T-helper 1 cell treated with Interleukin-12 subunit alpha and Interleukin-12 subunit beta and Interleukin-4 antibody, amounts not matched to agents 30 ng/mL and 1 ng/mL, for 36 hours (primary cell): ENCODE measurements around the gene ACTR1A. TPM values are rescaled to one million over a fixed set of nuclear protein-coding genes. Genes with fewer than 3 reads are reported as not detected.

Experiments used
- intact Hi-C: fragments of 100-400 bp; cut with micrococcal nuclease; formaldehyde crosslinking; loops from one replicate; pipeline ENCODE4 v1.15.1; 2024
- total RNA-seq: library from RNA; stranded (reverse); gene quantifications from 2 replicates; pipeline ENCODE4 v1.2.3, GENCODE V29; 2022

ACTR1A gene
- total RNA-seq, 1 donor from 2014 or later = 74.9 TPM

DNA sequence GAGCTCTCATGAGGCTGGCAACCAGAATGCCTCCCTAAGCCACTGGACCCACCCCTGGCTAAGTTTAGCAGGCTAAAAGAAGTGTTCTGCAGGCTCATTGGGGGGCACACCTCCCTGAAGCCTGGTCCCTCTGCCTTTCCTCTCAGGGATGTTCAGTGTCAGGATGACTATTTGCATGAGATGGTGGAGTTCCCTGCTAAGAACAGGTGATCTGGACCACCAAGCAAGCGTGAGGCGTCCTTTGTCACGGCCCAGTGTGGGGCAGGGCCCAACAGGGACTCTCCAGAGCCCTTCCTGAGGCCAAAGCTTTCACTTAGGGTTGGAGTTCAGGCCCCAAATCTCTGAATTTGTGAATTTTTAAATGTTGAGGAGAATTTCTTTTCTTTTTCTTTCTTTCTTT is 13.2 kb upstream of the ACTR1A start:
- intact Hi-C loops = no loop called here

GRCh38 chr10:102514487-102515311 is 12.2 kb upstream of the ACTR1A start:
- intact Hi-C loops = no loop called here

- intact Hi-C loops = no loop called here
Observed at GRCh38 chr10:102511583-102512274, 9.2 kb upstream of the ACTR1A start.

DNA sequence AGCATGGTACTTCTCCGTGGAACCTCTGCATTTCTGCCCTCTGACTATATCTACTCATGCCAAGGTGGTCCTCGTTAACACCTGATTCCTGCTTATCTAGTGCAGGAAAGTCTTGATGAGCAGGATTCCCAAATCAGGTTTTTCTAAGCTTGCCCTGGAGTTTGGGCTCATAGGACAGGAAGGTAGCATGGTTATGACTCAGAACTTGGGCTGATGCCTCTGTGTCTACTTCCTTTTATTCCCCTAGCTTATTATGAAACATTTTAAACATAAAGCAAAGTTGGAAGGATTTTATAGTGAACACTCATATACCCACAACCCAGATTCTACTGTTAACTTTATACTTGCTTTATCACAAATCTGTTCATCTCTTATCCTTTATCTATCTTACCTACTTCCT is 6.9 kb upstream of the ACTR1A start:
- intact Hi-C loops = loop anchor here (10.0 kb wide), 2 partner anchors 685 to 1755 kb away; partner anchors contain the start of genes GSTO2 and NT5C2

- intact Hi-C loops = loop anchor here (10.0 kb wide), 2 partner anchors 686 to 1756 kb away; partner anchors contain the start of genes GSTO2 and NT5C2
Observed at GRCh38 chr10:102508506-102508905, 6.0 kb upstream of the ACTR1A start.

DNA sequence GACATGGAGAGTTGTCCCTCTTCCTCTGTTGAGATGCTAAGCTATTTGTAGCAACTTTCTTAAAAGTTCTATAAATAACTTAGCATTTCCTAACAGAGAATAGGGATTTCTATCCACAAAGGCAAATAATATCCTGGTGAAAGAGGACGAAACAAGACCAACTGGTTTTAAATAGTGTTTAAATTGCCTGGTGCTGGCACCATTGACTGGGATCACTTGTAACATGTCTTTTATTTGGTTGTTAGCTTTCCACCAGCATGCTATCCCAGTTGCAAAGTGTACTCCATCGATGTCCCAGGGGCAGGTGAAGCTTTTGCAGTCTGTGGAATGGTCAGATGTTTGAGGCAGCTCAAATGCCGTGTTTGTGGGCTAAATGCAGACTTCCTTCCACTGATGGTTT is 5.0 kb upstream of the ACTR1A start:
- intact Hi-C loops = loop anchor here (10.0 kb wide), 2 partner anchors 687 to 1757 kb away; partner anchors contain the start of genes GSTO2 and NT5C2

- intact Hi-C loops = loop anchor here (10.0 kb wide), 2 partner anchors 689 to 1759 kb away; partner anchors contain the start of genes GSTO2 and NT5C2
Observed at GRCh38 chr10:102505462-102506115, 3.1 kb upstream of the ACTR1A start.

- intact Hi-C loops = loop anchor here (5.0 to 10.0 kb wide), 6 partner anchors 338 to 1973 kb away; partner anchors contain the start of genes GSTO2, NT5C2, PDZD7 and SFXN3
Observed at GRCh38 chr10:102504976-102505300, 2.4 kb upstream of the ACTR1A start.

DNA sequence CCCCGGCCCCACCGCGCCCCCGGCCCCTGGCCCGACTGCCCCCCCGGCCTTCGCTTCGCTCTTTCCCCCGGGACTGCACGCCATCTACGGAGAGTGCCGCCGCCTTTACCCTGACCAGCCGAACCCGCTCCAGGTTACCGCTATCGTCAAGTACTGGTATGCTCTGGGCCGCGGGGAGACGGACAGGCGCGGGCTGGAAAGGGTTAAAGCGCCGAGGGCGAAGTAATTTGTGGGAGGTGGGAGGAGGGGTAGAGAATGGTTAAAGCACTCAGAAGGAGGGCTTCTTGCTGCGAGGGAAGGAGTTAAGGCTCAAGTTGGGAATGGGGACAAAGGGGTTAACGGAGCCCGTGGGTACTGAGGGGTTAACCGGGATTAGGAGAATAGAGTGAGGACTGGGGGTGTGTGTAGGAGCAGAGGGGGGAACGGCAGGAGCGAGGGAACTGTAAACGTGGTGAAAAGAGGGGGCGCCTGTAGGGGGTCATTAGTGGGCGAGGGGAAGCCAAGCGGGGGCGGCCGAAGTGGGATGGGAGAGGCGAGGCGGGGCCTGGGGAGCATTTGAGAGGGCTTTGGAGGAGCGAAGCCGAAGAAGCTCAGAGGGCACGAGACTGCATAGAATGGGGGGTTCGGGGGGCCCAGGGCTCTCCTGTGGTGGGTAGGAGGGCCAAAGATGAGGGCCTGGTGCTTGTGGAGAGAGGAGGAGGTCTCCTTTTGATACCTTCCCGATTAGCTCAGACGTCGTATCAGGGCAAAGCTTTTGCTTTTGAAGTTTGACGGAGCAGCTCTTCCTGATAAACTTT is 1.9 kb upstream of the ACTR1A start:
- intact Hi-C loops = loop anchor here (5.0 to 10.0 kb wide), 6 partner anchors 337 to 1972 kb away; partner anchors contain the start of genes GSTO2, NT5C2, PDZD7 and SFXN3

DNA sequence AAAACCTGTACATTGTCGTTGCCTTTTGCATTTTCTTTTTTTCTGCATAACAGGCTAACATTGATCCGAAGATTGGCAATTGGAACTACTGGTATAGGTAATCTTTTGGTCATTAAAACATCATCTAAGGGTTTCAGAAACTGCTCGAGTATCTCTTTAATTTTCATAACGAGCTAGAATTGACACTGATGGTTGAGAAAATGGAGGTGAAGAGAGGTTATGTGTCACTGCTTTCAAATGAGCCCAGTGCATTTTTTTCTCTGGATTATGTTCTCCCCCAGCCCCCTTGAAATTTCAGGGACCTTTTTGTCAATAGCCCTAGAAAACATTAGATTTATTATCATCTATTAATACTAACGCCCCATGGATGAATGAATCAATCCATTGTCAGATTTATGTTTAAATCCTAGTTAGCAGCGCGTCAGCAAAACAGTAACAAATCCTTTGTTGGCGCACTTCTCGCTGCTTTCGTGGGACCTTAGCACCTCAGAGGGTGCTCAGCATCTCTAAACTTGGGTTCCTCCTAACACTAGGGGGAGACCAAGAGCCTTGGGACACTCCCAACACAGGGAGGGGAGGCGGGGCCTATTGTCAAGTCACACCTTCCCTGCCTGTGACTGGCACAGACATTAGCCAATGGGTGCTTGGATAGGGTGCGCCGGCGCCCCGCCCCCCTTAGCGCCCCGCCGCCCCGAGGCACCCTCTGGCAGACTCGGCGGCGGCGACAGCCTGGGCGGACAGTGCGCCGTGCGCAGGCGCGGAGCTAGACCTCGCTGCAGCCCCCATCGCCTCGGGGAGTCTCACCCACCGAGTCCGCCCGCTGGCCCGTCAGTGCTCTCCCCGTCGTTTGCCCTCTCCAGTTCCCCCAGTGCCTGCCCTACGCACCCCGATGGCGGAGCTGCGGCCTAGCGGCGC is 1.0 kb upstream of the ACTR1A start, which contains the start of gene SUFU:
Gene SUFU (plus strand): TSS at position 709 of the 915 bp plus-strand sequence. CDS start 181 bp downstream, at position 890.
- intact Hi-C loops = loop anchor here (1.0 to 10.0 kb wide), 13 partner anchors 80 to 1971 kb away; partner anchors contain the start of genes CNNM2, GSTO2, HPS6 and NFKB2

DNA sequence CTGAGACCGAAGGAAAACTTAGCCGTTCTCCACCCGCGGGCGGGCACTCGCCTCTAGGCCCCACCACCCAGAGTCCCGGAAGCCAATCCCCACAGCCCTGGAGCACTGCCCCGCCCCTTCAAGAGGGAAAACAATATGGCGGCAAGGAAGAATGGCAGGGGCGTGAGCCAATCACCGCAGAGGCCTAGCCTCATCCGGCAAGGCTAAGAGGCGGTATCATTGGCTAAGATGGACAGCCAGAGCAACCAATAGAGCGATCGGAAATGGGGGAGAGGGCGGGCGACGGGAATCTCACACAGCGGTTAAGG is 529 bp downstream of the ACTR1A start:
- intact Hi-C loops = loop anchor here (1.0 to 10.0 kb wide), 27 partner anchors 41 to 1970 kb away; partner anchors contain the start of genes ARL3, ARMH3, ATP5MK and BORCS7

- intact Hi-C loops = loop anchor here (1.0 to 10.0 kb wide), 27 partner anchors 40 to 1969 kb away; partner anchors contain the start of genes ARL3, ARMH3, ATP5MK and BORCS7
Observed at GRCh38 chr10:102501201-102502028, 1.1 kb downstream of the ACTR1A start.

- intact Hi-C loops = loop anchor here (5.0 to 10.0 kb wide), 6 partner anchors 333 to 1968 kb away; partner anchors contain the start of genes GSTO2, NT5C2, PDZD7 and SFXN3
Observed at GRCh38 chr10:102500686-102501085, 1.8 kb downstream of the ACTR1A start.

GRCh38 chr10:102499356-102499755 is 3.2 kb downstream of the ACTR1A start:
- intact Hi-C loops = no loop called here

DNA sequence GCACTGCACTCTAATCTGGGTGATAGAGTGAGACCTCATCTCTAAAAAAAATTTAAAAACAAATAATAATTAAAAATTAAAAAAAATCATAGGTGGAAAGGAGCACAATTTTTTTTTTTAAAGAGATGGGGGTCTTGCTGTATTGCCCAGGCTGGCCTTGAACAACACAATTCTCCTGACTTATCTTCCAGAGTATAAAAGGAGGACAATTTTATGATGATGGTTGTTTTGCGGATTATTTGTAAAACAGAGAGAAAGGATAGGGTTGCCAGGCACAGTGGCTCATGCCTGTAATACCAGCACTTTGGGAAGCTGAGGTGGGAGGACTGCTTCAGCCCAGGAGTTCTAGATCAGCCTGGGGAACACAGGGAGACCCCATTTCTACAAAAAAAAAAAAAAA is 5.0 kb downstream of the ACTR1A start:
- intact Hi-C loops = no loop called here

- intact Hi-C loops = no loop called here
Observed at GRCh38 chr10:102493771-102494170, 8.7 kb downstream of the ACTR1A start.

DNA sequence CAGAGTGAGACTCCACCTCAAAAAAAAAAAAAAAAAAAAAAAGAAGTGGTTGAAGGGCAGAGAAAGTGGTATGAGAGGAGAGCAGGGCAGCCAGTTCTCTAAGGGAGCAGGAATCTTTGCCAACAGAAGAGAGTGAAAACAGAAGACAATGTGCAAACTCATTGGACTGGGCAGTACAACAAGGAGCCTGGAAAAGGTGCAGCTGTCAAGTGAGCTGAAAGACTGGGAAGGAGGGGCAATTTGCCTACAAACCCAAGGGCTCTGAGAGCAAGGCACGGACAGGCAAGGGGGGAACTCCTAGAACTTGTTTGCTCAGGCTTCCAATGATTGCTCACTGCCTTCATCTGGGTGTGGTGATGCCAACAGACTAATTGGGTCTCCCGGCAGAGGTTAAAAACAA is 9.5 kb downstream of the ACTR1A start:
- intact Hi-C loops = no loop called here

DNA sequence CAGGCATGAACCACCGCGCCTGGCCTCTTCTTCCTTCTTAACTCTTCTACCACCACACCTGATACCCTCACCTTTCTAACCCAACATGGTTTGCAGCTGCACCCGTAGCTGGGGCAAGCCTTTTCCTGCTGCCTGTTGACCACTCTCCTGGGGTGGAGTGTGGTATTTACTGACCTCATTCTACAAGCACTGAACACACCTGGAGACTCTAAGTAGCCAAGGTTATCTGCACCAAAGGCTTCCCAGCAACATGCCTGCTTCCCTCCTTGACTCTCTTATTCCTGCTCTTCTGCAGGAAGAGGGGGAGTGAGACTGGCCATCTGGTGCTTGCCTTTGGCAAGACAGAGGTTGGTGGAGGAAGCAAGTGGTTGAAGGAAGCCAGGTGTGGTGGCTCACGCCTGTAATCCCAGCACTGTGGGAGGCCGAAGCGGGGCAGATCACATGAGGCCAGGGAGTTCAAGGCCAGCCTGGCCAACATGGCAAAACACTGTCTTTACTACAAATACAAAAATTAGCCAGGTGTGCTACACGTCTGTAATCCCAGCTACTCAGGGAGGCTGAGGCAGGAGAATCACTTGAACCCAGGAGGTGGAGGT is 10.1 kb downstream of the ACTR1A start:
- intact Hi-C loops = no loop called here
